GM12891 (cell line): Measurements from ENCODE around the gene ZNF837.

ENCODE experiments used
- PAX5 ChIP-seq: IDR thresholded peaks from 2 replicates; pipeline ENCODE4 v1.6.1; 2011; ENCODE audit warnings: low read length, moderate library complexity, mild to moderate bottlenecking; ENCODE audit not compliant: insufficient read depth, severe bottlenecking
- POLR2A ChIP-seq: IDR thresholded peaks from 2 replicates; pipeline ENCODE4 v1.6.1; 2011; ENCODE audit warnings: low read depth, low read length, control low read depth
- POLR2AphosphoS5 ChIP-seq: IDR thresholded peaks from 2 replicates; pipeline ENCODE4 v1.6.1; 2011; ENCODE audit warnings: low read depth, low read length, control low read depth
- POU2F2 ChIP-seq: IDR thresholded peaks from 2 replicates; pipeline ENCODE4 v1.6.1; 2011; ENCODE audit warnings: low read depth, mild to moderate bottlenecking, control low read depth, low read length, moderate library complexity
- SPI1 ChIP-seq: IDR thresholded peaks from 2 replicates; pipeline ENCODE4 v1.6.1; 2011; ENCODE audit warnings: low read depth, low read length, control low read depth
- TAF1 ChIP-seq: IDR thresholded peaks from 2 replicates; pipeline ENCODE4 v1.6.1; 2011; ENCODE audit warnings: low read depth, low read length, control low read depth

- no peak for TF ChIP-seq POLR2A
- no peak for TF ChIP-seq PAX5
- no peak for TF ChIP-seq POLR2AphosphoS5
- no peak for TF ChIP-seq SPI1
- TF ChIP-seq TAF1, result no peak
- no peak for TF ChIP-seq POU2F2
Measured at GRCh38 chr19:58334691-58335249, 46.1 kb downstream of the ZNF837 start.
